HEK293 (cell line): ENCODE results near the gene RGS6.

Source experiments
- CTCF ChIP-seq: fragments of 450-650 bp; formaldehyde crosslinking; IDR thresholded peaks from 2 replicates; pipeline ENCODE4 v1.5.1; 2016; ENCODE audit warnings: missing biosample characterization, missing genetic modification characterization
- GLIS1 ChIP-seq: fragments of 450-650 bp; formaldehyde crosslinking; IDR thresholded peaks from 2 replicates; pipeline ENCODE4 v1.5.1; 2016; ENCODE audit warnings: missing biosample characterization, missing genetic modification characterization
- REST ChIP-seq: fragments of 450-650 bp; formaldehyde crosslinking; IDR thresholded peaks from 2 replicates; pipeline ENCODE4 v1.5.1; 2016; ENCODE audit warnings: missing biosample characterization, missing genetic modification characterization
- YY1 ChIP-seq: fragments of 450-650 bp; formaldehyde crosslinking; IDR thresholded peaks from 2 replicates; pipeline ENCODE4 v1.5.1; 2018; ENCODE audit warnings: missing biosample characterization, missing genetic modification characterization
- ZBTB26 ChIP-seq: fragments of 450-650 bp; formaldehyde crosslinking; optimal IDR thresholded peaks from 2 replicates; pipeline ENCODE3; 2016; ENCODE audit warnings: missing biosample characterization, mild to moderate bottlenecking, missing genetic modification characterization
- ZNF10 ChIP-seq: fragments of 450-650 bp; formaldehyde crosslinking; IDR thresholded peaks from 2 replicates; pipeline ENCODE4 v1.5.1; 2017; ENCODE audit warnings: missing biosample characterization, missing genetic modification characterization
- ZNF518A ChIP-seq: fragments of 450-650 bp; formaldehyde crosslinking; conservative IDR thresholded peaks from 2 replicates; pipeline ENCODE4 v1.5.1; 2016; ENCODE audit warnings: low read depth, missing biosample characterization, missing genetic modification characterization

- no peak for TF ChIP-seq GLIS1 (tag by site-specific recombination)
- no peak for TF ChIP-seq ZBTB26 (tag by site-specific recombination)
- TF ChIP-seq REST (tag by site-specific recombination): no peak
- no peak for TF ChIP-seq ZNF10 (tag by site-specific recombination)
- TF ChIP-seq CTCF: no peak
- TF ChIP-seq YY1 (tag by site-specific recombination): no peak
- no peak for TF ChIP-seq ZNF518A
These were observed 614.3 kb downstream of the RGS6 start for GRCh38 chr14:72546344-72547016.
